HG03354 (cell line): ENCODE data around the gene NFATC1.

Experiments
- ATAC-seq: cut with Tn5 transposase; IDR thresholded peaks from one replicate; pipeline ENCODE4 v1.9.1; 2021; ENCODE audit warnings: mild to moderate bottlenecking; ENCODE audit not compliant: unreplicated experiment, poor library complexity, severe bottlenecking

NFATC1 gene

DNA sequence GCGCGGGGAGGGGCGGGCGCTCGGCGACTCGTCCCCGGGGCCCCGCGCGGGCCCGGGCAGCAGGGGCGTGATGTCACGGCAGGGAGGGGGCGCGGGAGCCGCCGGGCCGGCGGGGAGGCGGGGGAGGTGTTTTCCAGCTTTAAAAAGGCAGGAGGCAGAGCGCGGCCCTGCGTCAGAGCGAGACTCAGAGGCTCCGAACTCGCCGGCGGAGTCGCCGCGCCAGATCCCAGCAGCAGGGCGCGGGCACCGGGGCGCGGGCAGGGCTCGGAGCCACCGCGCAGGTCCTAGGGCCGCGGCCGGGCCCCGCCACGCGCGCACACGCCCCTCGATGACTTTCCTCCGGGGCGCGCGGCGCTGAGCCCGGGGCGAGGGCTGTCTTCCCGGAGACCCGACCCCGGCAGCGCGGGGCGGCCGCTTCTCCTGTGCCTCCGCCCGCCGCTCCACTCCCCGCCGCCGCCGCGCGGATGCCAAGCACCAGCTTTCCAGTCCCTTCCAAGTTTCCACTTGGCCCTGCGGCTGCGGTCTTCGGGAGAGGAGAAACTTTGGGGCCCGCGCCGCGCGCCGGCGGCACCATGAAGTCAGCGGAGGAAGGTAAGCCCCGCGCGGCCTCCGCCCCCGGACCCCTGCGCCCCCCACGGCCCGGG is at the start of gene NFATC1:
NFATC1 (plus strand) TSS at position 170 of the 644 bp plus-strand sequence; CDS start at position 465, 295 bp downstream.
- no peak for ATAC-seq

DNA sequence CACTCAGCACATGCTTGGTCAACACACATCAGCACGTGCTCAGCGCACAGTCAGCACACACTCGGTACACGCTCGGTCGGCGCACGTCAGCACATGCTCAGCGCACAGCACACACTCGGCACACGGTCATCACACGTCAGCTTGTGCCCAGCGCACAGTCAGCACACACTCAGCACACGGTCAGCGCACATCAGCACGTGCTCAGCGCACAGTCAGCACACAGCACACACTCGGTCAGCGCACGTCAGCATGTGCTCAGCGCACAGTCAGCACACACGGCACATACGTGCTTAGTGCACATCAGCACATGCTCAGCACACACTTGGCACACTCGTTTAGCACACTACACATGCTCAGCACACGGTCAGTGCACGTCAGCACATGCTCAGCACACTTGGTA is 49.7 kb upstream of the NFATC1 start:
- no peak for ATAC-seq

DNA sequence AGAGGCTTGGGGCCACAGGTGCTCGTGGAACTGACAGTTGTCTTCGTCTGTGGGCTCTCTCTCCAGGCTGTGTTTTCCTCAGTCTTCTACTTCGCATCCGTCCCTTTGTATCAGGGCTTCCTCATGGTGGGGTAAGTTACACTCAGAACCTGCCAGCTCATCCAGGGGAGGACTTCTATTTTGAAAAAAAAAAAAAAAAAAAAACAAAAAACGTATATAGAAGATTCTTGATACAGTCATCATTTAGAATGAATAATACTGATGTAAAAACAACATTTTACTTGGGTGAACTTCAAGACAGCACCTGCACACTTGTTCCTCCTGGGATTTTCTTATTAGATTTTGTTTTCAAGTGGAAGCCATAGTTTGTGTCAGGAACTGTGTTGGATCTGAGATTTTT is 47.7 kb upstream of the NFATC1 start:
- ATAC-seq = no peak

DNA sequence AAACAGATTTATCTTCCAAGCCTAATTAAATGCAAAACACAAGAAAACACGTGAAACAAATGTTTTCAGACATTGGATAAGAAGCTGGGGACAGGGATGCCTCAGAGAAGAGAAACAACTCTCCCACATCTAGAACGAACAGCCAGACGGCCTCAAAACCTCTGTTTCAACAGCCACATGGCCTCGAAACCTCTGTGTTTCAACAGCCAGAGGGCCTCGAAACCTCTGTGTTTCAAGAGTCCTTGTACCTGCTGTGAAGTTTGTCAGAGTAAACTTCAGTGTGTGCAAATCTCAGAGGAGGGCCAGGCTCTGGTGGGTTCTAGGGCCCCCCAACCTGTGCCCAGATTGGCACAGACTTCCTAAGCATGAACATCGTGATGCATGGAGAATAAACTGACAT is 43.3 kb upstream of the NFATC1 start:
- ATAC-seq = no peak

DNA sequence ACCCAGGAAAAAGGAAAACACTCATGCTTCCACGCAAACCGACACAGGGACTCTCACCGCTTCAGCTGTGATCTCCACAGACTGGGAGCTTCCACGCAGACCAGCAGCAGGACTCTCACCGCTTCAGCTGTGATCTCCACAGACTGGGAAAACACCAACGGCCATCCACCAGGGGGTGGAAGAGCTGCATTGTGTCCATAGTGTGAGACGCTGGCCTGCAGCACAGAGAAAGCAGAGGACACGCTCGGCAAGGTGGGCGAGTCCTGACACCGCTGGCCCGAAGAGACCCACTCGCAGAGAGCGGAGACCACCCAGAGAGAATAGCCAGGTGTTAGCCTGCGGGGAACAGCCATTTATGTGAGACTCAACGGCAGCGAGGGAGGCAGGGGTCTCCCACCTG is 42.5 kb upstream of the NFATC1 start:
- ATAC-seq = no peak

DNA sequence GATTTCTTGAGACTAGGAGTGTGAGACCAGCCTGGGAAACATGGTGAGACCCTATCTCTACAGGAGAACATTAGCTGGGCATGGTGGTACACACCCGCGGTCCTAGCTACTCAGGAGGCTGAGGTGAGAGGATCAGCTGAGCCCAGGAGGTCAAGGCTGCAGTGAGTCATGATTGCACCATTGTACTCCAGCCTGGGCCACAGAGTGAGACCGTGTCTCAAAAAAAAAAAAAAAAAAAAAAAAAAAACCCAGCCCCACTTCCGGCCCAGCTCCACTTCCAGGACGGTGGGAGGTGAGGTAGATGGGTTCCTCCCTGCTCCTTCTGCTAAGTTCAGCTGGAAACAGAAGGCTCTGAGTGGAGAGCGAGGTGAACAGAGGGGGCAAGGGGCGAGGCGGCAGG is 41.4 kb upstream of the NFATC1 start:
- no peak for ATAC-seq

DNA sequence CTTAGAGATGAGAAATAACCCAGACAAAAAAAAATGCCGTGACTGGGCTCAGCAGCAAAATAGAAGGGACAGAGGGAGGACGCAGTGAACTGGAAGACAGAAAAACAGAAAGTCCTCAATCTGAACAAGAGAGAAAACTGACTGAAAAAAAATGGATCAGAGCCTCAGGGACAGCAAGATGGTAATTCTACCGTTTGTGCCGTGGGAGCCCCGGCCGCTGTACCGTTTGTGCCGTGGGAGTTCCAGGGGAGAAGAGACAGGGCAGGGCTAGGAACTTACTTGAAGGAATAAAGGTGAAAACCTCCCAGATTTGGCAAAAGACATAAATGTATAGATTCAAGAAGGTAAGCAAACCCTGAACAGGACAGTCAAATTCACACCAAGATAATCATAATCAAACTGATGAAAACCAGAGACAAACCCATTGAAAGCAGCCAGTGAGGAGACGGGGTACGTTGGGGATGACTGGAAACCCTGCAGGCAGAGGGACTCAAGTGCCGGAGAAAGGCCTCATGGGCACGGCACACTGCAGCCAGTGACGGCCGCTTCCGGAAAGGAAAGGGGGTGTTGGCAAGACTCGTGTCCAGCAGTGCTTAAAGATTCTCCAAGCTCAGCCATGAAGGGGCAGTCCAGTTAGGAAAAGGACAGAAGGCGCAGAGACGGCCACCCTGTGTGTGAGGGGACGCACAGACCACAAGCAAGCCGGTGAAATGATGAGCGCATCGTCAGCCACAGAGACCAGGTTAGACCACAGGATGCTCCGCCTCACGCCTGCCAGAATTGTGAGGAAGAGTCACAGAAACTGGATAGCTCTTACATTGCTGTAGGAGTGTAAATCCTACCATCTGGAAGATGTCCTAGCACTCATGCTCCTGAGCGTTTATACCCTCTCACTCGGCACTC is 40.0 kb upstream of the NFATC1 start:
- ATAC-seq = peak; percentile 43

DNA sequence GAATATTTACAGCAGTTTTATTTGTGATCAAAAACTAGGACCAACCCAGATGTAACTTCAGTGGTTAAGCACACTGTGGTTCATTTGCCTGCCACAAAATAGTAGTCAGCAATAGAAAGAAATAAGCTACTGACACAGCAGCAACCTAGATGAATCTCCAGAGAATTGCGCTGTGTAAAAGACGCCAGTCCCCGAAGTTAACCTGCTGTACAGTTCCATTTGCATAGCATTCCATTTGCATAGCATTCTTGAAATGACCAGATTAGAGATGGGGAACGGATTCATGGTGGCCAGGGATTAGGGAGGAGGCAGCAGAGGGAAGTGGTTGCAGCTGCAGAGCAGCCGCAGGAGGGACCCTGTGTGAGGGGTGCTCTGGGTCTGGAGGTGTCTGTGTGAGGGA is 39.3 kb upstream of the NFATC1 start:
- ATAC-seq = peak; percentile 91

DNA sequence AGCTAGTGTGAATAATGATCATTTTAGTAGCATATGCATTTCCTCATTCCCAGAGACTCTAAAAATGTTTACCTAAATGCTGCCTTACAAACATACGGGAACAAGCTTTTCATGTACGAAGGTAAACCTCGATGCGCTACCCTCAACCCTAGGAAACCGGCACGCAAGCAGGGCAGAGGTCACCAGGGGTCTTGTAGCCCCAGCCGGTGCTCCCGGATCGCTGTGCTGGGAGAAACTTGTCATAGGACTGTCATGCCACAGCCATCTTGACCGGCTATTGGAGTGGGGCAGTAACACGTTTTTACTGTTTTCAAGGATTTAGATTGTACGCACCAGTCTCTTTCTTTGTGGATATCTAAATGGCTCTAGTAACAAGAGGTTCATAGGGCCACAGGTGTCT is 34.8 kb upstream of the NFATC1 start:
- ATAC-seq = no peak

DNA sequence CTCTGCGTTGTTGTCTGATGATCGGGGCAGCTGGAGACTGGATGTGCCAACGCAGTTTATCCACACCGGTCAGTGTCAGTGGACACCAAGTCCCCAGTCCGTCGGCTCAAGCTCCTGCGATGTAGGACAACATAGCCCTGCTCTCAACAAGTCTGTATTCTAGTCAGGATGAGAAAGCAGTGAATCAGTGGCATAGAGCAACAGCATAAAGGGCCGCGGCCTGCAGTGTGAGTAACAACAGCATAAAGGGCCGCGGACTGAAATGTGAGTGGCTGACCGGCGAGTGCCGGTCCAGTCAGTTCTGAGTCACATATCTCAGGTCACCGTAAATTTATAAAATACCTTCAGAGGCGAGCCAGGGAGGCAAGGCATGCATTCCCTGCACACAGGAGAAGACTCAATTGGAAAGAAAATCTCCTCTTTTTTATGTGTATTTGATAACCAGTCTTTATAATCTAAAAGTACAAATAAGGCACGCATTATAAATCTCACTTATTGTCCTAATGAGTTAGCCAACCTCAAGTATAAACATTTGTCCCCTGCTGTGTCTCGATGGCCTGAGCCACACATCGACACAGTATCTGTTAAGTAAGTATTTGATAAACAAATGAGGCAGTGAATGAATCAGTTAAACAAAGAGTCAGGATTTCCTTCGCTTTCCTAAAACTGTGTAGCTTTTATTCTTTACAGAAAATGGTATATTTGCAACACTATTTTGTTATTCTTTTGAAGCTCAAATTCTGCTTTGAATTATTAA is 33.8 kb upstream of the NFATC1 start:
- no peak for ATAC-seq

DNA sequence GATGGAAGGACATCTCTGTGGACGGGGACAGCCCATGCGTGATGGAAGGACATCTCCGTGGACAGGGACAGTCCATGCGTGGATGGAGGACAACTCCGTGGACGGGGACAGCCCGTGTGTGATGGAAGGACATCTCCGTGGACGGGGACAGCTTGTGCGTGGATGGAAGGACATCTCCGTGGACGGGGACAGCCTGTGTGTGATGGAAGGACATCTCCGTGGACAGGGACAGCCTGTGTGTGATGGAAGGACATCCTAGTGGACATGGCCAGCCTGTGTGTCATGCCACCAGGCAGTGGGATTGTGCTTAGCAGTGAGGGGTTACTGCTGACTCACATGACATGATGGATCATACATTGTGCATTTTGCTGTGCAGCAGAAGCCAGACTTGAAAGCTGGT is 30.0 kb upstream of the NFATC1 start:
- ATAC-seq = no peak

DNA sequence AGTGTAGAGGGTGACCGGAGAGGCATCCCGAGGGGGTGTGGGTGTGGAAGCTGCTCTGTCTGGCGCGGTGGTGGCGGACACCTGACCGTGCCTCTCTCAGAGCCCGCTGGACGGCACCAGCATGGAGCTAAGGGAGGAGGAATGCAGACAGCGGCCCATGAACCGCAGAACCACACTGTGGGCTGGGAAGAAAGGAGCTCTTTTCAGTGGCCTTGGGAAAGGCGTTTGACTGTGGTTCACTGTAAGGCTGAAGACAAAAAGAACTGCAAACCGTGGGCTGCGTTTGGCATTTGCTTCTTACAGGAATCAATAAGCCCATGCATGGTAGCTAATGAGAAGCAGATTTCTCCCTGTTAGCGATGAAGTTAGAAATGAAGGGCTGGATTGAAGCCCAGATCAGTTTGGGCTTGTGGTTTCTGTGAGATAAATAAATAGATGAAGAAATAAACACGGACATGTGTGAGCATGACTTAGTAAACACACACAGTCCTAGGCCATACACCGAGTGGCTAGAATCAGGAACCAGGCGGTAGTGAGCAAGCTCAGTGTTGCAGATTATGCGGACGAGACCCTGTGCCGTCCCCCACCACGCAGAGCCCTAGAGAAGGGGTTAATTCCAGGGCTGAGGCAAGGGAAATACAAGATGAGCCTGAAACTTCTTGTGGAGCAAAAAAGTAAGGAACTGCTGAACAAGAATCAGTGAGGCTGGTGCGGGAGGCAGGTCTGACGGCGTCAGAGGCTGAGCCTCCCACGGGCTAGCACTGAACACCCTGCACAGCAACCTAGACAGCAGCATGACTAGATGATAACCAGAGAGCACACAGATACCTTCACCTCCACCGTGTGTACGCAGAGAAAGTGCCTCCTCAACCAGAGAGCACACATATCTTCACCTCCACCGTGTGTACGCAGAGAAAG is 29.3 kb upstream of the NFATC1 start:
- no peak for ATAC-seq

DNA sequence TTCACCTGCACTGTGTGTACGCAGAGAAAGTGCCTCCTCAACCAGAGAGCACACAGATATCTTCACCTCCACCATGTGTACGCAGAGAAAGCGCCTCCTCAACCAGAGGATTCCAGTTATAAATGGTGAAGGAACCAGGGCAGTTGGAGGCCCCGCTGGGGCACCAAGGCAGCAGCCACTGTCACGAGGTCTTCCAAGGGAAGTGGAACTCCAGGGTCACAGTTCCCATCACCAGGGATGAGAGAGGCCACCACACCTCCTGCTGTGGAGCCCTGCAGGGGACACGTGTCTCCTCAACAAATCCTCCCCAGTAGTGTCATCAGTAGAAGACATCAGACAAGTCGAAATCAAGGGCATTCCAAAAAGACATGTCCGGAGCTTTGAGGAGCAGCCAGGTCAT is 28.2 kb upstream of the NFATC1 start:
- ATAC-seq = no peak

DNA sequence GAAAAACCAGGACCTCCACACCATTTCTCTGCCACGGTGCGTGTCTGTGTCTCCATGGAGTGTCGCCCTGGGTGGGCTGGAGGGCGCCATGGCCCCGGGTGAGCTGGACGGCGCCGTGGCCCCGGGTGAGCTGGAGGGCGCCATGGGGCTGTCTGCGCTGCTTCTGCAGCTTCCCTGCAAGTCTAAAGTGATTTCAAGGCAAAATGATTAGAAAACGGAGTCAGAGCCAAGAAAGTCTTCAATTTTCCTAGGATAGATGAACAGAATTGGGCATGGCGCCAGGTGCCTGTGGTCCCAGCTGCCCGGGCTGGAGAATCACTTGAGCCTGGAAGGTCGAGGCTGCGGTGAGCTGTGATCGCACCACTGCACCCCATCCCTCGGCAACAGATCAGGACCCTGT is 27.7 kb upstream of the NFATC1 start:
- no peak for ATAC-seq

DNA sequence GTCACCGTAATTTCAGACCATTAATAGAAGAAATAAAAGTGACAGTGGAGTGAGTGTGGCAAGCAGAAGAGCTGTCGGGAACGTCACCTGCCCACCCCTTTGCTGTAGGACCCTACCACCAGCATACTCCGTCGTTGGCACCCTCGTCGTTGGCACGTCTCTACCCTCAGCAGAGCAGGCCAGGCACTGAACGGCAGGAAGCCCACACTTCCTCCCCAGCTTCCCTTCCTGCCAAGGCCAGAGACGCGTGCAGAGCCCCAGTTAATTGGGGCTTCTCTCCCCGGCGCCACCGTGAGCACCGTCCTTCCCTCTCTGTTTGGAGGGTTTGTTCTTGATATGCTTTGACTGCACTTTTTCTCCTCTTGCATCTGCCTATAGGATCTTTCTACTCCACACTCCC is 27.0 kb upstream of the NFATC1 start:
- ATAC-seq = no peak

DNA sequence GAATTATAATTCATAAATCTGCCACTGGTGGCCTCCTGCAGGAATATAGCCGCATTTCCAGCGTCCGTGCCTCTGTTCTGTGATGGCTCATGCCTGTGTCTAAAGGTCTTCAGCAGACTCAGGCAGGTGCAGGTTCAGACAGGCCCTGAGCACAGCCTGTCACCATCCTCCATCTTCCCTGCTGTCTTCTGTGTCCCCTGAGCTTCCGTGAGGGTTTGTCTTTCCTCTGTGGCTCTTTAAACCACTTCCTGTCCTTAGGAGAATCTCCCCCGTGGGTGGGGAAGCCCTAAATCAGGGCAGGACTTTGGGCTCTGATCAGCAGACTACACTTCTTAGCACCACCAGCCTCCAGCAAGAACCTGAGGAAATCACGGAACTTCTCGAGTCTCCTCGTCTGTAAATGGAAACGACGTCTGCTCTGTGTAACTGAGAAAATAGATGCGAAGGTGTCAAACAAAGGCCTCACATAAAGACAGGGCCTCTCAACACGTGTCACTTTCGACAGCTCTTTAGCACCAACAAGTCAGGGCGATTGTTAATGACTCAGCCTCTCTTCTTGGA is 24.1 kb upstream of the NFATC1 start:
- no peak for ATAC-seq

DNA sequence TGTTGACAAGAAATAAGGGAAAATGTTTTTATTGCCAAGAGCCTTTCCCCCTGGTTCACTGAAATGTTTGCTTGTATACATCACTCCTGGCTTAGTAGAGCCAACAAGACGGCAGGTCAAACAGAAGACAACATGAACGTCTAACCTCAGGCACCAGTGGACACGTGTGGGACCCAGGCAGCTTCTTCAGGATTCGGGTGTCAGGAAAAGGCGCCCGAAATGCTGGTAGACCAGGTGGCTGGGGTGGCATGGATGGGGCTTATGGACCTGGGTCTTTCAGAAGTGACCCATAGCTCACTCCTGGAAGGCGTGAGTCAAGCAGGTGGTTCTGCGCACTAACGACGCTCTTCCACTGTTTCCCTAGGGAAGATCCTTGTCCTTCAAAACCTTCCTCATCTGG is 23.3 kb upstream of the NFATC1 start:
- ATAC-seq = no peak

DNA sequence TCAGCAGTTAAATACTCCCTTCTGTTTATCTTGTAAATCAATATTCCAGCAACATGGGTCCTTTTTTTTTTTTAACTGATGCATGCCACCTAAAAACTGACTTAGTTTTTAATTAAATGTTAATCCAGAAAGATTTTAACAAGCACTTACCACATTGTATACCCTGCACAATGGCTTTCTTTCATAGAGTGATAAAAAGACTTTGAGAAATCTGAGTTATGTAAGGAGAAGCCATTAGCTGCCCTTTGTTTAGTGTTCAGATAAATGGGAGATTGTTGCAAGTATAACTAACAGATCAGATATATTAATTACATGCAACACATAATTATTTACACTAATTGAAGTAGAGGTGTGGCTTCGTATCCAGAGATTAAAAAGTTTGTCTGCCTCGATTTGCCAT is 22.7 kb upstream of the NFATC1 start:
- no peak for ATAC-seq

DNA sequence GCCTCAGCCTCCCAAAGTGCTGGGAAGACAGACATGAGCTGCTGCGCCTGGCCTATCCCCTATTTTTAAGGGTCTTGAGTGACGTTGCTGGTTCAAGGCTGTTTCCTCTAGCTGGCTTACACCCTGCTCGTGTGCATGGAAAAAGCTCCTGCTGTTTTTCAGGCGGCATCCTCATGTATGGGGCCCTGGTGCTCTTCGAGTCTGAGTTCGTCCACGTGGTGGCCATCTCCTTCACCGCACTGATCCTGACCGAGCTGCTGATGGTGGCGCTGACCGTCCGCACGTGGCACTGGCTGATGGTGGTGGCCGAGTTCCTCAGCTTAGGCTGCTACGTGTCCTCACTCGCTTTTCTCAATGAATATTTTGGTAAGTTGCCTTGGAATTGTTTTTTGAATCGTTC is 22.0 kb upstream of the NFATC1 start:
- ATAC-seq = no peak
